Measurements from ENCODE around the gene CLIC4.

DNA sequence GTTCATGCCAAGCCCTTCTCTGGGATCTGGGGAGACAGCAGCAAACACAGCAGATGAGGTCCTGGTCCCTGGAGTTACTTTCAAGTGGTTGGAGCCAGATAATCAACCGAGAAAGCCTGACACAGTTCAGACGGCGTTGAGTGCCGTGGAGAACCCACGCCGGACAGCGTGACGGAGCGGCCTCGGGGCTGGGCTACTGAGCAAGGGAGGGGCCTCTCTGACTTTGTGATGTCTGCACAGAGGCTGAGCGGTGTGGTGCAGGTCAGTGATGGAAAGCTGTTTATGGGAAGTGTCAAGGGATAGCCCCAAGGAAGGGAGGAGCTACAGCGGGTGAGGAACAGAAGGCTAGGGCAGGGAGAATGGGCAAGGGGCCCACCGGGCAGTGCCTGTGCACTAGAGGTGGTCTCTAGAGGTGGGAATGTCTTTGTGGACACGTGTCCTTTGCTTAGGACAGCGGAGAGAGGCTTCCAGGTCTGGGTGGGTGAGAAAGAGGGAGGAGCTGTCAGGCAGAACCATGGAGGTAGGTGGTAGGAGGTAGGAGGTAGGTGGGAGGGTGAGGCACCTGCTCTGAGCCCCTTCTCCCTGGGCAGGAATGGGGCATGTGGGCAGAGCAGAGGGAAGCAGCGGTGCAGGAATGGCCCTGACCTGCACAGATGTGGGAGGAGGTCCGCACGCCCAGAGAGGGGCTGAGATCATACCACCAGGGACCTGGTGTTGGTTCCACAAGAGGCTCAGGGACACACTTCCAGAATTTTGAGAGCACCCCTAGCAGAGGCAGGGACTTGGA lies 122.0 kb downstream of the CLIC4 start:
- TF ChIP-seq, protein P1, sequence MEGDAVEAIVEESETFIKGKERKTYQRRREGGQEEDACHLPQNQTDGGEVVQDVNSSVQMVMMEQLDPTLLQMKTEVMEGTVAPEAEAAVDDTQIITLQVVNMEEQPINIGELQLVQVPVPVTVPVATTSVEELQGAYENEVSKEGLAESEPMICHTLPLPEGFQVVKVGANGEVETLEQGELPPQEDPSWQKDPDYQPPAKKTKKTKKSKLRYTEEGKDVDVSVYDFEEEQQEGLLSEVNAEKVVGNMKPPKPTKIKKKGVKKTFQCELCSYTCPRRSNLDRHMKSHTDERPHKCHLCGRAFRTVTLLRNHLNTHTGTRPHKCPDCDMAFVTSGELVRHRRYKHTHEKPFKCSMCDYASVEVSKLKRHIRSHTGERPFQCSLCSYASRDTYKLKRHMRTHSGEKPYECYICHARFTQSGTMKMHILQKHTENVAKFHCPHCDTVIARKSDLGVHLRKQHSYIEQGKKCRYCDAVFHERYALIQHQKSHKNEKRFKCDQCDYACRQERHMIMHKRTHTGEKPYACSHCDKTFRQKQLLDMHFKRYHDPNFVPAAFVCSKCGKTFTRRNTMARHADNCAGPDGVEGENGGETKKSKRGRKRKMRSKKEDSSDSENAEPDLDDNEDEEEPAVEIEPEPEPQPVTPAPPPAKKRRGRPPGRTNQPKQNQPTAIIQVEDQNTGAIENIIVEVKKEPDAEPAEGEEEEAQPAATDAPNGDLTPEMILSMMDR (IDR thresholded peaks at IDR 0.05), result no peak
- no peak for TF ChIP-seq POLR2A (IDR thresholded peaks at IDR 0.05)
